ENCODE data around the gene NTN5. TPM values are rescaled to one million over a fixed set of nuclear protein-coding genes. Genes with fewer than 3 reads are reported as not detected.
"Not testable (repeated sequence)": the region's sequence is repeated elsewhere in the genome, so short reads cannot be mapped to it uniquely, and the experiment has no call there.

The NTN5 gene
- total RNA-seq, 1 donor from 2014 or later: 0.50 TPM

DNA sequence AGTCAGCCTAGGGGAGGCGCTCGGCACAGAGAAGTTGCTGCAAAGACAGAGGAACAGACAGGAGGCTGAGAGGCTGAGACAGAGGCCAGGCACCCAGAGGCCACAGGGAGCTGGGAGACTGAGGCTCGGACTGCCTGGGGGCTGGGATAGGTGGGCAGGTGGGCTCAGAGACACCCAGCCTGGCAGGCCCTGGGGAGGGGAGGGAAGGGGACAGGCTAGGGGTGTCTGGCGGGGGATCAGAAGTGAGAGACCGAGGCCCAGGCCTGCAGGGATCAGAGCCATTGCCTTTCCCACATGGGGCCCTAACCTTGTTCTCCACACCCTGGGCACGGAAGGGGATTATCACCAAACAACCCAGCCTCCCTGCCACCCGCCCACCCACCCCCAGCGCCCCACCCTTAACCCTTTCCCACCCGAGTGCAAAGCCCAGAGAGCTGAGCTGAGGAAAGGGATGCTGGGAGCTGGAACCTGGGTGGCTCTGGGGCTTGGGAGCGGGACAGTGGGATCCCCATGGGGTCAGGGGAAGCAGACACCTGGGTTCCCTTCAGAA, 1.3 kb downstream of the NTN5 start:
- intact Hi-C loops (cut with micrococcal nuclease): no loop called here

- intact Hi-C loops (cut with micrococcal nuclease): no loop called here
Observed at GRCh38 chr19:48670699-48671445, 1.9 kb downstream of the NTN5 start.

- intact Hi-C loops (cut with micrococcal nuclease): no loop called here
Observed at GRCh38 chr19:48669903-48670668, 2.7 kb downstream of the NTN5 start.

DNA sequence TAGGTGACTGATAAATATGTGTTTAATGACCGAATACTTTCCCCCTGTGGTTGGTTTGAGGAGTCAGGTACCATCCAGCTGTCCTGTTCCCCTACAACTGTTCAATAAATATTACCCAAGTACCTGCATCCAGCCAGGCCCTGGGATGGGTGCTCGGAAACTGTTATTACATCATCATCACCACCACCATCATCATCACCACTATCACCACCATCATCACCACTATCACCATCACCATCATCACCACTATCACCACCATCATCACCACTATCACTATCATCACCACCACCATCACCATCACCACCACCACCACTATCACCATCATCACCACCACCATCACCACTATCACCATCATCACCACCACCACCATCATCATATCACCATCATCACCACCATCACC, 4.1 kb downstream of the NTN5 start:
- intact Hi-C loops (cut with micrococcal nuclease): no loop called here

DNA sequence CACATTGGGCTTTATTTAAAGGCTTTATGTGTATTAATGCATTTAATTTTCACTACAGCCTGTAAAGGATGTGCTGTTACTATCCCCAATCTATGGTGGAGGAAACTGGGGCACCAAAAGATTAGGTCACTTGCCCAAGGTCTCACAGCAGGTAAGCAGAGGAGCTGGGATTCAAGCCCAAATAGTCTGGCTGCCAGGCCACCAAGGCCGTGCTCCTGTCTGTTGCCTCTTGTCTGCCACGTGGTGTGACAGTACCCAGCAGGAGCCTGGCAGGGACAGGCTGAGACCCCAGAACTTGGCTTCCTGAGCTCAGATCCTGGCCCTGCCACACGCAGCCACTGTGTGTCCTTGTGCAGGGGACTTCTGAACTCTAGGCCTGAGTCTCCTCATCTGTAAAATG, 4.5 kb downstream of the NTN5 start:
- intact Hi-C loops (cut with micrococcal nuclease): no loop called here

DNA sequence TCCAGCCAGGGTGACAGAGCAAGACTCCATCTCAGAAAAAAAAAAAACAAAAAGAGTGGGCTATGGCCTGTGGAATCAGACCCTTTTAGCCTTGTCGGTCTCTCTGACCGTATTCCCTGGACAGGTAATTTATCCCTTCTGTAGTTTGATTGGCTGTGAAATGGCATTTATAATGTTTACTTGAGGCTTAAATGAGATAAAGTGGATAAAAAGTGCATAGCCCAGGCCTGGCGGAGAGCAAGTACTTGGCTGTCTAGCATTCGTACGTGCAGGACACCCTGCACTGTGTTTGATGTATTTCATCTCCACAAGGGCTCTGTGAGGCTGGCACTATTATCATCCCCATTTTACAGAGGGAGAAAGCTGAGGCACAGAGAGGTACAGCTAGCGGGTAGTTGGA, 7.0 kb downstream of the NTN5 start:
- intact Hi-C loops (cut with micrococcal nuclease): no loop called here

- intact Hi-C loops (cut with micrococcal nuclease): no loop called here
Observed at GRCh38 chr19:48664476-48664875, 8.3 kb downstream of the NTN5 start.

- intact Hi-C loops (cut with micrococcal nuclease): no loop called here
Observed at GRCh38 chr19:48663667-48664066, 9.2 kb downstream of the NTN5 start.

DNA sequence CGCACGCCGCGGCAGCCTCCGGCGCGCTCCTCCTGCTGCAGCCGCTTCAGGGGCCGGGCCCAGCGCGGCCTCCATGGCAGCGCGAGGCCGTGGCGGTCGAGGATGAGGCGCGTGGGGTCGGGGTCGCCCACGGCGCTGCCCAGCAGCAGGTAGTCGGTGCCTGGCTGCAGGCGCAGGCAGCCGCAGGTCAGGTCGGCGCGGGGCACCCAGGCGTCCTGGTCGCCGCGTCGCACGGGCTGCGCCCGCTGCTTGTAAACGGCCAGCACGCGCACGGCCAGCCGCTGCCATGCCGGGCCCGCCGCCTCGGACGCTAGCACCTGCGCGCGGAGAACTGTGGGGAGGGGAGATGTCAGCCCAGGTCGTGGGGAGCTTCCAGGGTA, 11.1 kb downstream of the NTN5 start:
- intact Hi-C loops (cut with micrococcal nuclease): loop anchor here (1.0 kb wide), 1 partner anchor 15 kb away; the partner anchor contains the start of gene CA11

GRCh38 chr19:48660852-48661710, 11.7 kb downstream of the NTN5 start:
- intact Hi-C loops (cut with micrococcal nuclease): loop anchor here (1.0 kb wide), 1 partner anchor 15 kb away; the partner anchor contains the start of gene CA11

GRCh38 chr19:48659768-48660167, 13.0 kb downstream of the NTN5 start:
- intact Hi-C loops (cut with micrococcal nuclease): no loop called here

GRCh38 chr19:48658483-48658882, 14.3 kb downstream of the NTN5 start:
- intact Hi-C loops (cut with micrococcal nuclease): no loop called here

GRCh38 chr19:48657828-48658227, 15.0 kb downstream of the NTN5 start:
- intact Hi-C loops (cut with micrococcal nuclease): not testable (repeated sequence)

DNA sequence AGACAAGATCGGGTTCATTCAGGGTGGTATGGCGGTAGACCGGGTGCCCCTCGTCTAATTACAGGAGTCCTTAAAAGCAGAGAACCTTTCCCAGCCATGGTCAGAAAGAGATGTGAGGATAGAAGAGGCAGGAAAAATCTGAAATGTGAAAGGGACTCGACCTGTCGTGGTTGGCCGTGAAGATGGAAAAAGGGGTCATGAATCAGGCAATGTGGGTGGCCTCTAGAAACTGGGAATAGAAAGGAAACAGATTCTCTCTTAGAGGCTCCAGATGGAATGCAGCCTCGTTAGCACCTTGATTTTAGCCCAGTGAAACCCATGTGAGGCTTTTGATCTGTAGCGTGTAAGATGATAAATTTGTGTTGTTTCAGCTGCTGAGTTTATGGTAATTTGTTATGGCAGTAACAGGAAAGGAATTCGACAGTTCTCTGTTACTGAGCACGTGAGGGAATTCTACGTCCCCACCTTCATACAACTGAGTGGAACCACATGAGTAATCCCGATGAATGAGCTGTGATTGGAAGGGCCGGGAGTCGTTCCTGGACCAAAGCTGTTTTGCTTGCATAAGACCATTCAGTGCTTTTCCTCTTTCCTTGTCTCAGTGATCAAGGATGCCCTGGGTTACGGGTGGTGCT, 15.9 kb downstream of the NTN5 start:
- intact Hi-C loops (cut with micrococcal nuclease): no loop called here

GRCh38 chr19:48654299-48655059, 18.3 kb downstream of the NTN5 start:
- intact Hi-C loops (cut with micrococcal nuclease): no loop called here

DNA sequence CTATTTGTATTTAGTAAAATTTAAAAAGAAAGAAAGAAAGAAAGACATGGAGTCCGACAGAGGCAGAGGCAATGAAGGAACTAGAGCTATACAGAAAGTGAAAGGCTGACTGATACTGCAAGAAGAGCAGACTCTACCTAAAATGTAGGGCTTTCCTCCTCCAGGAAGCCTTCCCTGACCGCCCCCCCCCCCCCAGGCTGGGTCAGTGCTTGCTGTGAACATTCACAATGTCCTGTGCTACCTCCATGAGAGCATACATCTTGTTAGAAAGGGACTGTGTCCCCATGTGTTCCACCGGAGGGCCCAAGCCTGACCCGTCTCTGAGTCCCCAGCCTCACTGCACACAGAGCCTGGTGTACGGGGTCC, 21.2 kb downstream of the NTN5 start:
- intact Hi-C loops (cut with micrococcal nuclease): no loop called here

- intact Hi-C loops (cut with micrococcal nuclease): no loop called here
Observed at GRCh38 chr19:48650974-48651682, 21.7 kb downstream of the NTN5 start.

GRCh38 chr19:48648134-48648533, 24.7 kb downstream of the NTN5 start:
- intact Hi-C loops (cut with micrococcal nuclease): no loop called here

DNA sequence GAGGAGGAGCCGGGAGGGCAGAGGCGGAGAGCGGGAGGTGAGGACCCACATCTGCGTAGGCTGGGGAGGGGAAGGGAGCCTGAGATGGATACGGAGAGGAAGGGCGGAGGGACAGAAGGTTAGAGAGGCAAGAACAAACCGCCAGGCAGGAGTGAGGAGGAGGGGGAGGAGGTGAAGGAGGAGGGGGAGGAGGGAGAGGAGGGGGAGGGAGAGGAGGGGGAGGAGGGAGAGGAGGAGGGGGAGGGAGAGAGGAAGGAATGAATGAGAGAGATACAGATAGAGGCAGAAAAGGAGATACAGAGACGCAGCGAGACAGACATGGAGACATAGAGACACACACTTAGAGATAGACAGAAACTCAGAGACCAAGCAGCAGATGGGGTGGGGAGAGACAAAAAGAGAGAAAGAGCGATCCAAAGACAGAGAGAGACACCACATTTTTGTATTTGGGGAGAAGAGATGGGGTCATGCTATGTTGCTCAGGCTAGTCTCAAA, 26.0 kb downstream of the NTN5 start:
- intact Hi-C loops (cut with micrococcal nuclease): loop anchor here (1.0 to 2.0 kb wide), 6 partner anchors 8 to 189 kb away; no protein-coding TSS in a partner anchor
